GM19324 (cell line): ENCODE results near the gene NDUFV2.

ENCODE experiments used
- ATAC-seq: cut with Tn5 transposase; IDR thresholded peaks from one replicate; pipeline ENCODE4 v1.9.1; 2021; ENCODE audit warnings: mild to moderate bottlenecking, moderate library complexity; ENCODE audit not compliant: unreplicated experiment, low FRiP score

NDUFV2 gene

GRCh38 chr18:9113468-9114149 lies 11.1 kb downstream of the NDUFV2 start:
- no peak for ATAC-seq

- no peak for ATAC-seq
Observed at GRCh38 chr18:9115984-9116383, 13.5 kb downstream of the NDUFV2 start.

GRCh38 chr18:9117980-9118841 lies 15.7 kb downstream of the NDUFV2 start:
- no peak for ATAC-seq

GRCh38 chr18:9120796-9121195 lies 18.3 kb downstream of the NDUFV2 start:
- ATAC-seq: no peak

- ATAC-seq: no peak
Observed at GRCh38 chr18:9123520-9123919, 21.0 kb downstream of the NDUFV2 start.

- no peak for ATAC-seq
Observed at GRCh38 chr18:9124824-9125223, 22.3 kb downstream of the NDUFV2 start.

- no peak for ATAC-seq
Observed at GRCh38 chr18:9126337-9126736, 23.8 kb downstream of the NDUFV2 start.

GRCh38 chr18:9130195-9130594 lies 27.7 kb downstream of the NDUFV2 start:
- no peak for ATAC-seq

GRCh38 chr18:9130806-9131205 lies 28.3 kb downstream of the NDUFV2 start:
- ATAC-seq: no peak

- no peak for ATAC-seq
Observed at GRCh38 chr18:9132628-9133027, 30.1 kb downstream of the NDUFV2 start.

- ATAC-seq: no peak
Observed at GRCh38 chr18:9133225-9133624, 30.7 kb downstream of the NDUFV2 start.

- no peak for ATAC-seq
Observed at GRCh38 chr18:9135081-9135911, 32.8 kb downstream of the NDUFV2 start.

GRCh38 chr18:9135912-9136314 lies 33.4 kb downstream of the NDUFV2 start:
- peak; percentile 21 for ATAC-seq

GRCh38 chr18:9136315-9137155 lies 34.0 kb downstream of the NDUFV2 start, which contains the start of gene ANKRD12:
ANKRD12 (plus strand) TSS chr18:9136781; CDS start chr18:9182433, 45,652 bp downstream.
- peak; percentile 81 for ATAC-seq

GRCh38 chr18:9137168-9138066 lies 34.9 kb downstream of the NDUFV2 start:
- peak; percentile 46 for ATAC-seq

- ATAC-seq: no peak
Observed at GRCh38 chr18:9139400-9140039, 37.0 kb downstream of the NDUFV2 start.

GRCh38 chr18:9140381-9140780 lies 37.9 kb downstream of the NDUFV2 start:
- ATAC-seq: no peak

GRCh38 chr18:9140984-9141383 lies 38.5 kb downstream of the NDUFV2 start:
- ATAC-seq: no peak
